ENCODE measurements around the gene PI4K2B.

PI4K2B gene

GRCh38 chr4:25302626-25303025 lies 68.8 kb downstream of the PI4K2B start:
- WGBS, 2 experiments = 88 to 93% methylated on average over 7 of the region's 9 CpGs
- Histone ChIP-seq H3K4me3 (ENCODE audit: insufficient read depth, low read depth, low read length) (no peak overlapping the region), H3K27ac (ENCODE audit: insufficient read depth, low read depth, low read length, poor library complexity, severe bottlenecking) (no peak overlapping the region), H3K4me1 (ENCODE audit: control insufficient read depth, insufficient read depth, low read length) (no peaks in the 10 kb centered on the region), H3K9me3 (ENCODE audit: control insufficient read depth, low read length) (no peaks in the 10 kb centered on the region), H3K36me3 (ENCODE audit: control insufficient read depth, insufficient read depth, low read length) (no peaks in the 10 kb centered on the region), H3K27me3 (ENCODE audit: control insufficient read depth, insufficient read depth, low read length, poor library complexity, severe bottlenecking) (no peaks in the 10 kb centered on the region)

- H3K27ac ChIP-seq (ENCODE audit: insufficient read depth, low read depth, low read length, poor library complexity, severe bottlenecking) = no peak overlapping the region
- no peaks in the 10 kb centered on the region for H3K27me3 ChIP-seq (ENCODE audit: control insufficient read depth, insufficient read depth, low read length, poor library complexity, severe bottlenecking)
- no peaks in the 10 kb centered on the region for H3K4me1 ChIP-seq (ENCODE audit: control insufficient read depth, insufficient read depth, low read length)
- H3K4me3 ChIP-seq (ENCODE audit: insufficient read depth, low read depth, low read length) = no peak overlapping the region
- H3K36me3 ChIP-seq (ENCODE audit: control insufficient read depth, insufficient read depth, low read length) = no peaks in the 10 kb centered on the region
- H3K9me3 ChIP-seq (ENCODE audit: control insufficient read depth, low read length) = no peaks in the 10 kb centered on the region
- 90 to 94% methylated on average over 2 to 3 of the region's 3 CpGs for WGBS, 2 experiments
Measured at GRCh38 chr4:25303578-25303977, 69.7 kb downstream of the PI4K2B start.

DNA sequence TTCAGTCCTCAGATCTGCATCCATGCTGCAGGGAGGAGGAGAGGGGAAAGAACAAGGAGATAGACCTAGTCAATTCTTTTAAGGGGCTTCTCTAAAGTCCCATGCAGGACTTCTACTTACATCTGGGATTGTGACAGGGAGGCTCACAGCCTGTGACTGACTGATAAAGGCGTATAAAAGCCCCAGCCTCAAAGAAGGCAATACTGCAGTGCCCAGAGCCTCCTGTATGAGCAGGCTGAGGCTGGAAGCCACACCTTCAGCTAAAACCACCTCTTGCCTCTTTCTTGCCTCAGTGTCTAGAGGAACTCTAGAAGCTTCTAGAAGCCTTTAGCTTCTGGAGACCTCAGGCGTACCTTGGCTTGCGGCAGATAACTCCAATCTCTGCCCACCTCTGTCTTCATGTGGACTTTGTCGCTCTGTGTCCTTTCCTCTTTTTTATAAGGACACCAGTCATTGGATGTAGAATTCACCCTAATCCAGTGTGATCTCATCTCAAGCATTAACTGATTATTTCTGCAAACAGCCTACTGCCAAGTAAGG lies 72.8 kb downstream of the PI4K2B start:
- Histone ChIP-seq H3K9me3 (ENCODE audit: control insufficient read depth, low read length) (no peaks in the 10 kb centered on the region), H3K27me3 (ENCODE audit: control insufficient read depth, insufficient read depth, low read length, poor library complexity, severe bottlenecking) (no peaks in the 10 kb centered on the region), H3K4me1 (ENCODE audit: control insufficient read depth, insufficient read depth, low read length) (no peaks in the 10 kb centered on the region), H3K4me3 (ENCODE audit: insufficient read depth, low read depth, low read length) (no peak overlapping the region), H3K27ac (ENCODE audit: insufficient read depth, low read depth, low read length, poor library complexity, severe bottlenecking) (no peak overlapping the region), H3K36me3 (ENCODE audit: control insufficient read depth, insufficient read depth, low read length) (no peaks in the 10 kb centered on the region)
- 82 to 83% methylated on average over 4 of the region's 4 CpGs for WGBS, 2 experiments

GRCh38 chr4:25307596-25307995 lies 73.8 kb downstream of the PI4K2B start:
- Histone ChIP-seq H3K27ac (ENCODE audit: insufficient read depth, low read depth, low read length, poor library complexity, severe bottlenecking) (no peak overlapping the region), H3K4me1 (ENCODE audit: control insufficient read depth, insufficient read depth, low read length) (no peaks in the 10 kb centered on the region), H3K36me3 (ENCODE audit: control insufficient read depth, insufficient read depth, low read length) (no peaks in the 10 kb centered on the region), H3K27me3 (ENCODE audit: control insufficient read depth, insufficient read depth, low read length, poor library complexity, severe bottlenecking) (no peaks in the 10 kb centered on the region), H3K9me3 (ENCODE audit: control insufficient read depth, low read length) (no peaks in the 10 kb centered on the region), H3K4me3 (ENCODE audit: insufficient read depth, low read depth, low read length) (no peak overlapping the region)
- 94 to 95% methylated on average over 7 of the region's 7 CpGs for WGBS, 2 experiments

GRCh38 chr4:25308306-25308705 lies 74.5 kb downstream of the PI4K2B start:
- no peak overlapping the region for H3K27ac ChIP-seq (ENCODE audit: insufficient read depth, low read depth, low read length, poor library complexity, severe bottlenecking)

GRCh38 chr4:25308761-25309160 lies 74.9 kb downstream of the PI4K2B start:
- 88 to 90% methylated on average over 7 of the region's 7 CpGs for WGBS, 2 experiments
- Histone ChIP-seq H3K27me3 (ENCODE audit: control insufficient read depth, insufficient read depth, low read length, poor library complexity, severe bottlenecking) (no peaks in the 10 kb centered on the region), H3K9me3 (ENCODE audit: control insufficient read depth, low read length) (no peaks in the 10 kb centered on the region), H3K4me1 (ENCODE audit: control insufficient read depth, insufficient read depth, low read length) (no peaks in the 10 kb centered on the region), H3K36me3 (ENCODE audit: control insufficient read depth, insufficient read depth, low read length) (no peaks in the 10 kb centered on the region), H3K27ac (ENCODE audit: insufficient read depth, low read depth, low read length, poor library complexity, severe bottlenecking) (no peak overlapping the region), H3K4me3 (ENCODE audit: insufficient read depth, low read depth, low read length) (no peak overlapping the region)

More at GRCh38 chr4:25308306-25308705, 74.5 kb downstream of the PI4K2B start:
- Histone ChIP-seq H3K27me3 (ENCODE audit: control insufficient read depth, insufficient read depth, low read length, poor library complexity, severe bottlenecking) (no peaks in the 10 kb centered on the region), H3K36me3 (ENCODE audit: control insufficient read depth, insufficient read depth, low read length) (no peaks in the 10 kb centered on the region), H3K9me3 (ENCODE audit: control insufficient read depth, low read length) (no peaks in the 10 kb centered on the region), H3K4me1 (ENCODE audit: control insufficient read depth, insufficient read depth, low read length) (no peaks in the 10 kb centered on the region), H3K4me3 (ENCODE audit: insufficient read depth, low read depth, low read length) (no peak overlapping the region)
- WGBS, 2 experiments = 92 to 96% methylated on average over 2 of the region's 2 CpGs

DNA sequence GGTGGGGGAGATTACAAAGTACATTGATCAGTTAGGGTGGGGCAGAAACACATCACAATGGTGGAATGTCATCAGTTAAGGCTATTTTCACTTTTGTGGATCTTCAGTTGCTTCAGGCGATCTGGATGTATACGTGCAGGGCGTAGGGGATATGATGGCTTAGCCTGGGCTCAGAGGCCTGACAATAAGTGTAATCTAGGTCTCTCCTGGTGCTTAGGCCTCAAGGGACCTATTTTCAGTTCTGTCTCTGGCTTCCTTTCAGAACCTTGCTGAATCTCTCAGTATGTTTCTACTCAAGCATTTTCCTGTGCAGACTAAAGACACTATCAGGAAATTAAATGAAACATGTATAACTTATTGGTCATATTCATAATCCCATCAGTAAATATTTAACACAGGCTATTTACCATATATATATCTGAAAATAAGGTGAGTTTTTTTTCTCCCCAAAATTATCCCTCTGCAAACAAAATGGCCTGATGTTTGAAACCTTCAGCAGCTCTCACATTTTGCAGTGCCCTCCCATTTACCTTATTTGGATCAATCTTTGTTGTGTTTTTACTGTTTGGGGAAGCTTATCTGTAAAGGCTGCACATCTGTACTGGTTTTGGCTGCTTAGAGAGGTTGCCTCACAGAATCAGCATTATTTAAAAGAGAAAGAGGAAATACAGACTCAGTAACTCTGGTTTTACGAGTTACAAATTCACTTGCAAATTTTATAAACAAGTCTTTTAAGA lies 76.4 kb downstream of the PI4K2B start:
- H3K36me3 ChIP-seq (ENCODE audit: control insufficient read depth, insufficient read depth, low read length) = no peaks in the 10 kb centered on the region
- WGBS, 2 experiments = 96 to 98% methylated on average over 3 to 4 of the region's 4 CpGs

GRCh38 chr4:25310803-25311166 lies 77.0 kb downstream of the PI4K2B start:
- Histone ChIP-seq H3K4me3 (ENCODE audit: insufficient read depth, low read depth, low read length) (no peak overlapping the region), H3K27ac (ENCODE audit: insufficient read depth, low read depth, low read length, poor library complexity, severe bottlenecking) (no peak overlapping the region), H3K36me3 (ENCODE audit: control insufficient read depth, insufficient read depth, low read length) (no peaks in the 10 kb centered on the region), H3K4me1 (ENCODE audit: control insufficient read depth, insufficient read depth, low read length) (no peaks in the 10 kb centered on the region), H3K9me3 (ENCODE audit: control insufficient read depth, low read length) (no peaks in the 10 kb centered on the region), H3K27me3 (ENCODE audit: control insufficient read depth, insufficient read depth, low read length, poor library complexity, severe bottlenecking) (no peaks in the 10 kb centered on the region)
- 91 to 100% methylated on average over 1 of the region's 1 CpG for WGBS, 2 experiments

More for the DNA sequence above, 76.4 kb downstream of the PI4K2B start:
- H3K9me3 ChIP-seq (ENCODE audit: control insufficient read depth, low read length) = no peaks in the 10 kb centered on the region
- H3K27ac ChIP-seq (ENCODE audit: insufficient read depth, low read depth, low read length, poor library complexity, severe bottlenecking) = no peak overlapping the region
- H3K27me3 ChIP-seq (ENCODE audit: control insufficient read depth, insufficient read depth, low read length, poor library complexity, severe bottlenecking) = no peaks in the 10 kb centered on the region
- no peak overlapping the region for H3K4me3 ChIP-seq (ENCODE audit: insufficient read depth, low read depth, low read length)
- no peaks in the 10 kb centered on the region for H3K4me1 ChIP-seq (ENCODE audit: control insufficient read depth, insufficient read depth, low read length)

- Histone ChIP-seq H3K4me3 (ENCODE audit: insufficient read depth, low read depth, low read length) (peak within 1 kb of the TSS; percentile 89), H3K4me1 (ENCODE audit: control insufficient read depth, insufficient read depth, low read length) (no peaks in the 10 kb centered on the region), H3K27ac (ENCODE audit: insufficient read depth, low read depth, low read length, poor library complexity, severe bottlenecking) (peak within 1 kb of the TSS; percentile 76), H3K9me3 (ENCODE audit: control insufficient read depth, low read length) (no peaks in the 10 kb centered on the region), H3K27me3 (ENCODE audit: control insufficient read depth, insufficient read depth, low read length, poor library complexity, severe bottlenecking) (no peaks in the 10 kb centered on the region), H3K36me3 (ENCODE audit: control insufficient read depth, insufficient read depth, low read length) (no peaks in the 10 kb centered on the region)
- 3% methylated on average over 40 of the region's 40 CpGs for WGBS, 2 experiments
Measured at GRCh38 chr4:25312496-25313200, 78.8 kb downstream of the PI4K2B start, which contains the start of gene ZCCHC4. TSS of gene ZCCHC4 (plus strand) at chr4:25312774. CDS start at chr4:25312810, 36 bp downstream.

GRCh38 chr4:25313201-25313895 lies 79.5 kb downstream of the PI4K2B start:
- Histone ChIP-seq H3K36me3 (ENCODE audit: control insufficient read depth, insufficient read depth, low read length) (no peaks in the 10 kb centered on the region), H3K27ac (ENCODE audit: insufficient read depth, low read depth, low read length, poor library complexity, severe bottlenecking) (peak overlapping the region; percentile 76), H3K27me3 (ENCODE audit: control insufficient read depth, insufficient read depth, low read length, poor library complexity, severe bottlenecking) (no peaks in the 10 kb centered on the region), H3K4me3 (ENCODE audit: insufficient read depth, low read depth, low read length) (peak overlapping the region; percentile 89), H3K9me3 (ENCODE audit: control insufficient read depth, low read length) (no peaks in the 10 kb centered on the region), H3K4me1 (ENCODE audit: control insufficient read depth, insufficient read depth, low read length) (no peaks in the 10 kb centered on the region)
- WGBS, 2 experiments = 58% methylated on average over 23 of the region's 23 CpGs

All from ectodermal cell (in vitro differentiated cells).